Medulla oblongata (tissue), 1 donor: ENCODE measurements around the gene CASP2.
"Not testable (repeated sequence)": the region's sequence is repeated elsewhere in the genome, so short reads cannot be mapped to it uniquely, and the experiment has no call there.

Experiments used
- DNase-seq: peaks from one replicate; pipeline ENCODE4 v3.0.0-alpha.2; 2015; ENCODE audit errors: extremely low spot score

The CASP2 gene

GRCh38 chr7:143264196-143264568, 24.0 kb upstream of the CASP2 start:
- DNase-seq, result not testable (repeated sequence)

- DNase-seq, result peak; percentile 27
Measured at GRCh38 chr7:143265017-143265693, 23.0 kb upstream of the CASP2 start.

- no peak for DNase-seq
Measured at GRCh38 chr7:143269251-143269650, 18.9 kb upstream of the CASP2 start.

GRCh38 chr7:143271240-143271639, 16.9 kb upstream of the CASP2 start:
- DNase-seq, result no peak

GRCh38 chr7:143272871-143273270, 15.3 kb upstream of the CASP2 start:
- DNase-seq, result no peak

- peak; percentile 94 for DNase-seq
Measured at GRCh38 chr7:143279186-143280098, 8.7 kb upstream of the CASP2 start.

GRCh38 chr7:143280160-143280559, 8.0 kb upstream of the CASP2 start:
- peak; percentile 12 for DNase-seq

GRCh38 chr7:143280566-143280965, 7.6 kb upstream of the CASP2 start:
- DNase-seq, result peak; percentile 29

- no peak for DNase-seq
Measured at GRCh38 chr7:143281529-143281928, 6.6 kb upstream of the CASP2 start.

GRCh38 chr7:143282124-143282523, 6.0 kb upstream of the CASP2 start:
- no peak for DNase-seq

GRCh38 chr7:143283381-143283780, 4.8 kb upstream of the CASP2 start:
- peak; percentile 10 for DNase-seq

- peak; percentile 73 for DNase-seq
Measured at GRCh38 chr7:143284591-143285469, 3.3 kb upstream of the CASP2 start, which contains the start of gene TMEM139. Gene TMEM139 (plus strand): TSS chr7:143284958. CDS start chr7:143285958, 1,000 bp downstream.

- DNase-seq, result no peak
Measured at GRCh38 chr7:143285470-143285778, 2.7 kb upstream of the CASP2 start.

GRCh38 chr7:143285806-143286521, 2.2 kb upstream of the CASP2 start:
- DNase-seq, result peak; percentile 89

GRCh38 chr7:143286522-143286890, 1.6 kb upstream of the CASP2 start:
- peak; percentile 70 for DNase-seq

- peak; percentile 22 for DNase-seq
Measured at GRCh38 chr7:143287339-143287934, 714 bp upstream of the CASP2 start.

- DNase-seq, result peak; percentile 18
Measured at GRCh38 chr7:143288836-143289235, 685 bp downstream of the CASP2 start.

GRCh38 chr7:143289421-143289820, 1.3 kb downstream of the CASP2 start:
- DNase-seq, result no peak

- DNase-seq, result not testable (repeated sequence)
Measured at GRCh38 chr7:143289888-143290287, 1.7 kb downstream of the CASP2 start.

- DNase-seq, result no peak
Measured at GRCh38 chr7:143290293-143290692, 2.1 kb downstream of the CASP2 start.

GRCh38 chr7:143292876-143293275, 4.7 kb downstream of the CASP2 start:
- DNase-seq, result no peak
